ENCODE data around the gene RNU1-3. TPM values are rescaled to one million over a fixed set of nuclear protein-coding genes. Genes with fewer than 3 reads are reported as not detected.
"Not testable (repeated sequence)": the region's sequence is repeated elsewhere in the genome, so short reads cannot be mapped to it uniquely, and the experiment has no call there.

The RNU1-3 gene
- total and polyA plus RNA-seq, 2 of the 13 experiments (the other 11 are each of a cell fraction or from before 2014, with no cell fraction given) = under 0.01 to 11,018 TPM

DNA sequence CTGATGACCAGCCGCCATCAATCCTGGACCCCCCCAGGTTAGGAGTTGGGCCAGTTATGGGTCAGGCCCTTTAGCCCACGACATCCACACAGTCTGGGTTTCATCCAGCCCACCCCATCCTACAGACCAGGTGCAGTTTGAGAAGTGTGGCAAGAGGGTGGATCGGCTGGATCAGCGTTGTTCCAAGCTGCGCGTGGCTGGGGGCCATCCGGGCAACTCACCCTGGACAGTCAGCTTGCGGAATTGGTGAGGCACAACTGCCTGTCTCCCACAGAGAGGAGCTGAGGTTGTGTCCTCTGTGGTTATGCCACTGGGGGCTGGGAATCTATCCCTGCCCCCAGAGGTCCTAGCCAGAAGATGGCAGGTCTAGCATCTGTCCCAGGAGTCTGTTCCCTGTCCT lies 18.0 kb downstream of the RNU1-3 start:
- not testable (repeated sequence) for DNase-seq (ENCODE audit: low spot score)

DNA sequence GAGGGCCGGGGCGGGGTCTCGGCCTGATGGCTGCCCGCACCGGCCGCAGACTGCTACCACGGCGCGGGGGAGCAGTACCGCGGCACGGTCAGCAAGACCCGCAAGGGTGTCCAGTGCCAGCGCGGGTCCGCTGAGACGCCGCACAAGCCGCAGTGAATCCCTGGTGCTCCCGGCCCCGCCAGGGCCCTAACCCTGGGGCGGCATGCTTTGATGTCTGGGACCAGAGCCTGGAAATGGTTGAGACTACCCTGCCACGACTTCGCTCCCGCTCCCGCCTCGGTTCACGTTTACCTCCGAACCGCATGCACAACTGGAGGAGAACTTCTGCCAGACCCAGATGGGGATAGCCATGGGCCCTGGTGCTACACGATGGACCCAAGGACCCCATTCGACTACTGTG lies 18.5 kb downstream of the RNU1-3 start:
- WGBS (ENCODE audit: low lambda C conversion rate) = 98% methylated on average over 26 of the region's 32 CpGs
- in situ Hi-C loops (cut with HindIII; ENCODE audit: extremely low pct_ligation_motif_present, low pct_unique_long_range_greater_than_20kb); intact Hi-C loops (cut with micrococcal nuclease; ENCODE audit: unreplicated experiment); BruUV-seq (replicated peaks); DNase-seq (ENCODE audit: low spot score); H3K36me3 ChIP-seq (replicated peaks in 1 of 2; ENCODE audit: control insufficient read depth in 1 of 2, insufficient read depth in 2 of 2, low read length in 2 of 2); H3K4me3 ChIP-seq (replicated peaks in 1 of 3; ENCODE audit: insufficient read depth in 1 of 3, low read depth in 2 of 3, low read length in 3 of 3); H3K9me3 ChIP-seq (ENCODE audit: low read length); H2AFZ ChIP-seq (ENCODE audit: low read length); FAIRE-seq; H3K27ac ChIP-seq (ENCODE audit: extremely low read length, insufficient read depth, low read length); CTCF ChIA-PET (ENCODE audit: low intra/inter-chr PET ratio, low total read pairs); ATAC-seq; H4K20me1 ChIP-seq (ENCODE audit: insufficient read depth, low read length); POLR2A ChIA-PET; H3K27me3 ChIP-seq (ENCODE audit: control insufficient read depth in 1 of 2, insufficient read depth in 2 of 2, low read length in 2 of 2); H3K9ac ChIP-seq (ENCODE audit: insufficient read depth, low read depth, low read length); H3K4me2 ChIP-seq (ENCODE audit: low read depth, low read length): not testable (repeated sequence)
- Histone ChIP-seq H3K4me1 (ENCODE audit: insufficient read depth, low read length) (peaks cover 44% of the 10 kb centered on the region), H3K79me2 (ENCODE audit: insufficient read depth, low read length) (peaks cover 31% of the 10 kb centered on the region)
- TF ChIP-seq RBFOX2 (IDR thresholded peaks at IDR 0.05; ENCODE audit: low read depth, low read length) = 0 out of 2 replicates have a peak, but pooled peaks have one; percentile 47

More for the DNA sequence above, 18.0 kb downstream of the RNU1-3 start:
- H3K9me3 ChIP-seq (ENCODE audit: low read length); H3K27ac ChIP-seq (ENCODE audit: extremely low read length, insufficient read depth, low read length); CTCF ChIA-PET (ENCODE audit: low intra/inter-chr PET ratio, low total read pairs); ATAC-seq; BruUV-seq (replicated peaks); FAIRE-seq; H3K36me3 ChIP-seq (replicated peaks in 1 of 2; ENCODE audit: control insufficient read depth in 1 of 2, insufficient read depth in 2 of 2, low read length in 2 of 2); intact Hi-C loops (cut with micrococcal nuclease; ENCODE audit: unreplicated experiment); H2AFZ ChIP-seq (ENCODE audit: low read length); H3K27me3 ChIP-seq (ENCODE audit: control insufficient read depth in 1 of 2, insufficient read depth in 2 of 2, low read length in 2 of 2); H3K9ac ChIP-seq (ENCODE audit: insufficient read depth, low read depth, low read length); POLR2A ChIA-PET; H3K4me2 ChIP-seq (ENCODE audit: low read depth, low read length); H3K4me3 ChIP-seq (replicated peaks in 1 of 3; ENCODE audit: insufficient read depth in 1 of 3, low read depth in 2 of 3, low read length in 3 of 3); H4K20me1 ChIP-seq (ENCODE audit: insufficient read depth, low read length); in situ Hi-C loops (cut with HindIII; ENCODE audit: extremely low pct_ligation_motif_present, low pct_unique_long_range_greater_than_20kb): not testable (repeated sequence)
- TF ChIP-seq, protein P1, sequence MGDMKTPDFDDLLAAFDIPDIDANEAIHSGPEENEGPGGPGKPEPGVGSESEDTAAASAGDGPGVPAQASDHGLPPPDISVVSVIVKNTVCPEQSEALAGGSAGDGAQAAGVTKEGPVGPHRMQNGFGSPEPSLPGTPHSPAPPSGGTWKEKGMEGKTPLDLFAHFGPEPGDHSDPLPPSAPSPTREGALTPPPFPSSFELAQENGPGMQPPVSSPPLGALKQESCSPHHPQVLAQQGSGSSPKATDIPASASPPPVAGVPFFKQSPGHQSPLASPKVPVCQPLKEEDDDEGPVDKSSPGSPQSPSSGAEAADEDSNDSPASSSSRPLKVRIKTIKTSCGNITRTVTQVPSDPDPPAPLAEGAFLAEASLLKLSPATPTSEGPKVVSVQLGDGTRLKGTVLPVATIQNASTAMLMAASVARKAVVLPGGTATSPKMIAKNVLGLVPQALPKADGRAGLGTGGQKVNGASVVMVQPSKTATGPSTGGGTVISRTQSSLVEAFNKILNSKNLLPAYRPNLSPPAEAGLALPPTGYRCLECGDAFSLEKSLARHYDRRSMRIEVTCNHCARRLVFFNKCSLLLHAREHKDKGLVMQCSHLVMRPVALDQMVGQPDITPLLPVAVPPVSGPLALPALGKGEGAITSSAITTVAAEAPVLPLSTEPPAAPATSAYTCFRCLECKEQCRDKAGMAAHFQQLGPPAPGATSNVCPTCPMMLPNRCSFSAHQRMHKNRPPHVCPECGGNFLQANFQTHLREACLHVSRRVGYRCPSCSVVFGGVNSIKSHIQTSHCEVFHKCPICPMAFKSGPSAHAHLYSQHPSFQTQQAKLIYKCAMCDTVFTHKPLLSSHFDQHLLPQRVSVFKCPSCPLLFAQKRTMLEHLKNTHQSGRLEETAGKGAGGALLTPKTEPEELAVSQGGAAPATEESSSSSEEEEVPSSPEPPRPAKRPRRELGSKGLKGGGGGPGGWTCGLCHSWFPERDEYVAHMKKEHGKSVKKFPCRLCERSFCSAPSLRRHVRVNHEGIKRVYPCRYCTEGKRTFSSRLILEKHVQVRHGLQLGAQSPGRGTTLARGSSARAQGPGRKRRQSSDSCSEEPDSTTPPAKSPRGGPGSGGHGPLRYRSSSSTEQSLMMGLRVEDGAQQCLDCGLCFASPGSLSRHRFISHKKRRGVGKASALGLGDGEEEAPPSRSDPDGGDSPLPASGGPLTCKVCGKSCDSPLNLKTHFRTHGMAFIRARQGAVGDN (CRISPR knock-in tag; IDR thresholded peaks at IDR 0.05) = 0 out of 2 replicates have a peak, but pooled peaks have one; percentile 3
- peaks cover 26% of the 10 kb centered on the region for H3K79me2 ChIP-seq (ENCODE audit: insufficient read depth, low read length)
- WGBS (ENCODE audit: low lambda C conversion rate) = no CpG with 5 or more reads among the region's 8 CpGs
- peaks cover 40% of the 10 kb centered on the region for H3K4me1 ChIP-seq (ENCODE audit: insufficient read depth, low read length)

Data from HepG2 (cell line).